Panc1 (cell line): ENCODE measurements around the gene SPRR2E. TPM values are rescaled to one million over a fixed set of nuclear protein-coding genes. Genes with fewer than 3 reads are reported as not detected.

Experiments
- ATAC-seq: fragments of 200-7000 bp; cut with Tn5 transposase; 2 replicates; pipeline ENCODE4 v1.9.1; 2020; ENCODE audit warnings: mild to moderate bottlenecking, moderate library complexity
- BruUV-seq: library from RNA; stranded (reverse); fragments of 400-500 nt; replicated peaks from 2 replicates; lab custom pipeline; 2021; lab: Mats Ljungman, UMichigan
- CTCF ChIA-PET: fragments of 300-600 bp; sonication (Branson Sonifier 250); formaldehyde crosslinking; loops from one replicate; lab custom pipeline; 2022; ENCODE audit warnings: antibody characterized with exemption; lab: Charles Lee
- POLR2A ChIA-PET: fragments of 300-600 bp; sonication (Branson Sonifier 250); formaldehyde crosslinking; loops from one replicate; lab custom pipeline; 2022; ENCODE audit warnings: antibody characterized with exemption; lab: Charles Lee
- DNase-seq: peaks from one replicate; pipeline ENCODE4 v3.0.0-alpha.2; 2010; ENCODE audit warnings: low read depth, low spot score
- H3K27ac ChIP-seq: 2 replicates; pipeline ENCODE4 v1.5.1; 2011; ENCODE audit warnings: mild to moderate bottlenecking, low read length, inconsistent platforms
- H3K27me3 ChIP-seq: fragments of 200-500 bp; sonication (Bioruptor generic); 2 replicates; pipeline ENCODE4 v1.6.0; 2014; ENCODE audit warnings: low read length, inconsistent platforms; ENCODE audit not compliant: control insufficient read depth, insufficient read depth
- H3K36me3 ChIP-seq: fragments of 200-500 bp; sonication (Bioruptor generic); 2 replicates; pipeline ENCODE4 v1.5.1; 2014; ENCODE audit warnings: inconsistent platforms, mild to moderate bottlenecking, low read length, moderate library complexity; ENCODE audit not compliant: control insufficient read depth, insufficient read depth
- H3K4me1 ChIP-seq: 2 replicates; pipeline ENCODE4 v1.5.1; 2011; ENCODE audit warnings: inconsistent platforms, mild to moderate bottlenecking, low read length, moderate library complexity; ENCODE audit not compliant: control insufficient read depth, insufficient read depth
- H3K4me3 ChIP-seq, 2 experiments: 2 replicates each; pipeline ENCODE4 v1.5.1; 2011 to 2012; ENCODE audit warnings: low read depth in 2 of 2, low read length in 2 of 2, mild to moderate bottlenecking in 2 of 2, inconsistent platforms in 1 of 2, moderate library complexity in 1 of 2
- H3K9me3 ChIP-seq: fragments of 200-500 bp; sonication (Bioruptor generic); 2 replicates; pipeline ENCODE4 v1.5.1; 2014; ENCODE audit warnings: low read depth, mild to moderate bottlenecking, inconsistent platforms, low read length, moderate library complexity; ENCODE audit not compliant: control insufficient read depth, insufficient read depth
- POLR2AphosphoS5 ChIP-seq: IDR thresholded peaks from 2 replicates; pipeline ENCODE4 v1.6.1; 2012; ENCODE audit warnings: mild to moderate bottlenecking, low read depth, low read length, moderate library complexity
- SIN3A ChIP-seq: IDR thresholded peaks from 2 replicates; pipeline ENCODE4 v1.6.1; 2012; ENCODE audit warnings: low read depth, mild to moderate bottlenecking, low read length, moderate library complexity, borderline replicate concordance; ENCODE audit not compliant: insufficient read depth
- TCF7L2 ChIP-seq: IDR thresholded peaks from 2 replicates; pipeline ENCODE4 v1.6.1; 2011; ENCODE audit warnings: mild to moderate bottlenecking, low read depth, low read length, inconsistent platforms
- in situ Hi-C: cut with HindIII; loops from 2 replicates; pipeline ENCODE4 v1.10.0; 2016; ENCODE audit warnings: low sequenced_read_pairs, low pct_unique_long_range_greater_than_20kb
- intact Hi-C: fragments of 100-400 bp; cut with micrococcal nuclease; formaldehyde crosslinking; loops from one replicate; pipeline ENCODE4 v1.10.0; 2022; ENCODE audit not compliant: unreplicated experiment
- total RNA-seq: library from RNA; stranded (reverse); gene quantifications from one replicate; pipeline ENCODE4 v1.2.1, GENCODE V29; 2021; ENCODE audit not compliant: unreplicated experiment
- TF ChIP-seq, protein P1 (sequence below): fragments of 450-650 bp; IDR thresholded peaks from 2 replicates; pipeline ENCODE4 v1.5.1; 2017; ENCODE audit warnings: mild to moderate bottlenecking
- TF ChIP-seq, protein P2 (sequence below), 2 experiments: IDR thresholded peaks; 2 replicates each; pipeline ENCODE4 v1.6.1; 2011 to 2012; ENCODE audit warnings: low read depth in 2 of 2, control low read depth in 1 of 2, low read length in 1 of 2, mild to moderate bottlenecking in 1 of 2, moderate library complexity in 1 of 2; ENCODE audit not compliant: insufficient read depth in 1 of 2

The SPRR2E gene
- total RNA-seq, 1 experiment from 2014 or later = not detected

GRCh38 chr1:153087652-153088051 is 6.7 kb downstream of the SPRR2E start:
- no TSS peak for BruUV-seq

GRCh38 chr1:153081736-153082135 is 12.6 kb downstream of the SPRR2E start:
- ATAC-seq = no peak
- TF ChIP-seq POLR2AphosphoS5 (no peak), TCF7L2 (no peak)
- CTCF ChIA-PET = no interaction called here
- POLR2A ChIA-PET = interaction anchor here (0.7 kb wide), 1 partner anchor 17 kb away, joined by 4 read pairs; no protein-coding TSS in a partner anchor
- DNase-seq = no peak
- BruUV-seq = no TSS peak
- no peaks in the 10 kb centered on the region for H3K9me3 ChIP-seq
- intact Hi-C loops (no loop called here), in situ Hi-C loops (no loop called here)
- H3K27me3 ChIP-seq = no peaks in the 10 kb centered on the region
- H3K36me3 ChIP-seq = no peaks in the 10 kb centered on the region
- no peak overlapping the region for H3K4me3 ChIP-seq
- no peaks in the 10 kb centered on the region for H3K4me1 ChIP-seq
- no peak overlapping the region for H3K27ac ChIP-seq

More at GRCh38 chr1:153087652-153088051, 6.7 kb downstream of the SPRR2E start:
- no peak overlapping the region for H3K27ac ChIP-seq
- no peak overlapping the region for H3K4me3 ChIP-seq
- in situ Hi-C loops = no loop called here
- ChIA-PET CTCF (no interaction called here), POLR2A (no interaction called here)
- H3K4me1 ChIP-seq = no peaks in the 10 kb centered on the region
- no peaks in the 10 kb centered on the region for H3K9me3 ChIP-seq
- H3K36me3 ChIP-seq = no peaks in the 10 kb centered on the region
- ATAC-seq (no peak), DNase-seq (no peak)
- H3K27me3 ChIP-seq = no peaks in the 10 kb centered on the region
- TF ChIP-seq TCF7L2 = no peak
- no peak for TF ChIP-seq SIN3A
- no peak for TF ChIP-seq POLR2AphosphoS5
- TF ChIP-seq, protein P1, sequence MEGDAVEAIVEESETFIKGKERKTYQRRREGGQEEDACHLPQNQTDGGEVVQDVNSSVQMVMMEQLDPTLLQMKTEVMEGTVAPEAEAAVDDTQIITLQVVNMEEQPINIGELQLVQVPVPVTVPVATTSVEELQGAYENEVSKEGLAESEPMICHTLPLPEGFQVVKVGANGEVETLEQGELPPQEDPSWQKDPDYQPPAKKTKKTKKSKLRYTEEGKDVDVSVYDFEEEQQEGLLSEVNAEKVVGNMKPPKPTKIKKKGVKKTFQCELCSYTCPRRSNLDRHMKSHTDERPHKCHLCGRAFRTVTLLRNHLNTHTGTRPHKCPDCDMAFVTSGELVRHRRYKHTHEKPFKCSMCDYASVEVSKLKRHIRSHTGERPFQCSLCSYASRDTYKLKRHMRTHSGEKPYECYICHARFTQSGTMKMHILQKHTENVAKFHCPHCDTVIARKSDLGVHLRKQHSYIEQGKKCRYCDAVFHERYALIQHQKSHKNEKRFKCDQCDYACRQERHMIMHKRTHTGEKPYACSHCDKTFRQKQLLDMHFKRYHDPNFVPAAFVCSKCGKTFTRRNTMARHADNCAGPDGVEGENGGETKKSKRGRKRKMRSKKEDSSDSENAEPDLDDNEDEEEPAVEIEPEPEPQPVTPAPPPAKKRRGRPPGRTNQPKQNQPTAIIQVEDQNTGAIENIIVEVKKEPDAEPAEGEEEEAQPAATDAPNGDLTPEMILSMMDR = no peak
- TF ChIP-seq, protein P2, sequence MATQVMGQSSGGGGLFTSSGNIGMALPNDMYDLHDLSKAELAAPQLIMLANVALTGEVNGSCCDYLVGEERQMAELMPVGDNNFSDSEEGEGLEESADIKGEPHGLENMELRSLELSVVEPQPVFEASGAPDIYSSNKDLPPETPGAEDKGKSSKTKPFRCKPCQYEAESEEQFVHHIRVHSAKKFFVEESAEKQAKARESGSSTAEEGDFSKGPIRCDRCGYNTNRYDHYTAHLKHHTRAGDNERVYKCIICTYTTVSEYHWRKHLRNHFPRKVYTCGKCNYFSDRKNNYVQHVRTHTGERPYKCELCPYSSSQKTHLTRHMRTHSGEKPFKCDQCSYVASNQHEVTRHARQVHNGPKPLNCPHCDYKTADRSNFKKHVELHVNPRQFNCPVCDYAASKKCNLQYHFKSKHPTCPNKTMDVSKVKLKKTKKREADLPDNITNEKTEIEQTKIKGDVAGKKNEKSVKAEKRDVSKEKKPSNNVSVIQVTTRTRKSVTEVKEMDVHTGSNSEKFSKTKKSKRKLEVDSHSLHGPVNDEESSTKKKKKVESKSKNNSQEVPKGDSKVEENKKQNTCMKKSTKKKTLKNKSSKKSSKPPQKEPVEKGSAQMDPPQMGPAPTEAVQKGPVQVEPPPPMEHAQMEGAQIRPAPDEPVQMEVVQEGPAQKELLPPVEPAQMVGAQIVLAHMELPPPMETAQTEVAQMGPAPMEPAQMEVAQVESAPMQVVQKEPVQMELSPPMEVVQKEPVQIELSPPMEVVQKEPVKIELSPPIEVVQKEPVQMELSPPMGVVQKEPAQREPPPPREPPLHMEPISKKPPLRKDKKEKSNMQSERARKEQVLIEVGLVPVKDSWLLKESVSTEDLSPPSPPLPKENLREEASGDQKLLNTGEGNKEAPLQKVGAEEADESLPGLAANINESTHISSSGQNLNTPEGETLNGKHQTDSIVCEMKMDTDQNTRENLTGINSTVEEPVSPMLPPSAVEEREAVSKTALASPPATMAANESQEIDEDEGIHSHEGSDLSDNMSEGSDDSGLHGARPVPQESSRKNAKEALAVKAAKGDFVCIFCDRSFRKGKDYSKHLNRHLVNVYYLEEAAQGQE (IDR thresholded peaks at IDR 0.05; ENCODE audit: insufficient read depth in 1 of 2, low read depth in 2 of 2, low read length in 1 of 2) = no peak
- intact Hi-C loops = no loop called here

- Histone ChIP-seq H3K4me3 (no peak overlapping the region), H3K4me1 (no peaks in the 10 kb centered on the region), H3K27ac (no peak overlapping the region), H3K9me3 (no peaks in the 10 kb centered on the region), H3K36me3 (no peaks in the 10 kb centered on the region), H3K27me3 (no peaks in the 10 kb centered on the region)
- ChIA-PET CTCF (no interaction called here), POLR2A (no interaction called here)
- TF ChIP-seq POLR2AphosphoS5 = no peak
- TF ChIP-seq, protein P1 = no peak
- TF ChIP-seq, protein P2 (IDR thresholded peaks at IDR 0.05; ENCODE audit: insufficient read depth in 1 of 2, low read depth in 2 of 2, low read length in 1 of 2) = no peak
- TF ChIP-seq SIN3A = no peak
- TF ChIP-seq TCF7L2 = no peak
- intact Hi-C loops (no loop called here), in situ Hi-C loops (no loop called here)
- no peak for ATAC-seq
- no TSS peak for BruUV-seq
- DNase-seq = no peak
Measured at GRCh38 chr1:153072806-153073726, 21.3 kb downstream of the SPRR2E start.
